ENCODE data around the gene RALA.
A peak's percentile ranks its signal among the peaks of the same experiment; 100 is the strongest.

The RALA gene

GRCh38 chr7:39614299-39614698 is 9.1 kb upstream of the RALA start:
- no peak for DNase-seq

- no peak for DNase-seq
Observed at GRCh38 chr7:39615350-39615975, 7.9 kb upstream of the RALA start.

- no peak for DNase-seq
Observed at GRCh38 chr7:39616138-39616537, 7.2 kb upstream of the RALA start.

GRCh38 chr7:39617005-39617404 is 6.4 kb upstream of the RALA start:
- no peak for DNase-seq

GRCh38 chr7:39618868-39619267 is 4.5 kb upstream of the RALA start:
- DNase-seq: no peak

GRCh38 chr7:39620486-39620885 is 2.9 kb upstream of the RALA start:
- no peak for DNase-seq

GRCh38 chr7:39621261-39621660 is 2.1 kb upstream of the RALA start:
- no peak for DNase-seq

- no peak for DNase-seq
Observed at GRCh38 chr7:39621784-39622411, 1.5 kb upstream of the RALA start.

GRCh38 chr7:39622609-39623008 is 763 bp upstream of the RALA start:
- no peak for DNase-seq

- DNase-seq: peak; percentile 23
Observed at GRCh38 chr7:39623732-39624441, 515 bp downstream of the RALA start.

GRCh38 chr7:39624442-39624807 is 1.1 kb downstream of the RALA start:
- DNase-seq: peak; percentile 20

GRCh38 chr7:39624935-39625694 is 1.7 kb downstream of the RALA start:
- DNase-seq: no peak

GRCh38 chr7:39631736-39632308 is 8.4 kb downstream of the RALA start:
- no peak for DNase-seq

GRCh38 chr7:39633563-39634477 is 10.4 kb downstream of the RALA start:
- no peak for DNase-seq

GRCh38 chr7:39634478-39634805 is 11.1 kb downstream of the RALA start:
- DNase-seq: no peak

- no peak for DNase-seq
Observed at GRCh38 chr7:39637400-39637799, 14.0 kb downstream of the RALA start.

GRCh38 chr7:39637963-39638485 is 14.7 kb downstream of the RALA start:
- DNase-seq: no peak

- no peak for DNase-seq
Observed at GRCh38 chr7:39642896-39643295, 19.5 kb downstream of the RALA start.

GRCh38 chr7:39644170-39644569 is 20.8 kb downstream of the RALA start:
- no peak for DNase-seq

GRCh38 chr7:39645482-39646407 is 22.4 kb downstream of the RALA start:
- no peak for DNase-seq

- DNase-seq: no peak
Observed at GRCh38 chr7:39647816-39648215, 24.4 kb downstream of the RALA start.
